Measurements from ENCODE around the gene AP1S3. TPM values are rescaled to one million over a fixed set of nuclear protein-coding genes. Genes with fewer than 3 reads are reported as not detected.
A peak's percentile ranks its signal among the peaks of the same experiment; 100 is the strongest.
"Not testable (repeated sequence)": the region's sequence is repeated elsewhere in the genome, so short reads cannot be mapped to it uniquely, and the experiment has no call there.

AP1S3 gene
- total and polyA plus RNA-seq, 5 donors from 2014 or later, result 0.88 to 3.7 (median 2.1) TPM

- H3K36me3 Mint-ChIP-seq, result peaks cover 6% of the 10 kb centered on the region
- no peak for ATAC-seq (ENCODE audit: low read depth in 2 of 2)
Observed at GRCh38 chr2:223797811-223798721, 39.3 kb downstream of the AP1S3 start.

GRCh38 chr2:223797037-223797436 is 40.3 kb downstream of the AP1S3 start:
- Mint-ChIP-seq H3K36me3 (peaks cover 6% of the 10 kb centered on the region), H3K27me3 (no peaks in the 10 kb centered on the region), H3K4me1 (peaks cover 0 to 11% (median 0%) of the 10 kb centered on the region in 4 donors), H3K4me3 (no peak overlapping the region), H3K9me3 (peaks cover 0 to 2% (median 0%) of the 10 kb centered on the region in 7 donors), H3K27ac (no peak overlapping the region)
- DNase-seq (no peak), ATAC-seq (ENCODE audit: low read depth in 2 of 2) (no peak)
- H3K27me3 ChIP-seq (ENCODE audit: control insufficient read depth, insufficient read depth, low read length), result no peaks in the 10 kb centered on the region
- no peaks in the 10 kb centered on the region for H3K4me1 ChIP-seq (ENCODE audit: control insufficient read depth, insufficient read depth, low read length, poor library complexity, severe bottlenecking)
- H3K27ac ChIP-seq (ENCODE audit: insufficient read depth, low read length, poor library complexity, severe bottlenecking), result no peak overlapping the region
- no peaks in the 10 kb centered on the region for H3K36me3 ChIP-seq (ENCODE audit: control insufficient read depth, insufficient read depth, low read length)
- H3K4me3 ChIP-seq (ENCODE audit: low read depth, low read length), result no peak overlapping the region
- H3K9me3 ChIP-seq (ENCODE audit: control insufficient read depth in 2 of 2, low read length in 2 of 2), result no peaks in the 10 kb centered on the region

More at GRCh38 chr2:223797811-223798721, 39.3 kb downstream of the AP1S3 start:
- Histone ChIP-seq H3K27me3 (ENCODE audit: control insufficient read depth, insufficient read depth, low read length) (no peaks in the 10 kb centered on the region), H3K9me3 (ENCODE audit: control insufficient read depth in 2 of 2, low read length in 2 of 2) (no peaks in the 10 kb centered on the region), H3K27ac (ENCODE audit: insufficient read depth, low read length, poor library complexity, severe bottlenecking) (no peak overlapping the region), H3K36me3 (ENCODE audit: control insufficient read depth, insufficient read depth, low read length) (no peaks in the 10 kb centered on the region), H3K4me1 (ENCODE audit: control insufficient read depth, insufficient read depth, low read length, poor library complexity, severe bottlenecking) (no peaks in the 10 kb centered on the region), H3K4me3 (ENCODE audit: low read depth, low read length) (no peak overlapping the region)
- H3K9me3 Mint-ChIP-seq, result peaks cover 0 to 2% (median 0%) of the 10 kb centered on the region in 7 donors
- H3K27ac Mint-ChIP-seq, result no peak overlapping the region
- no peak for DNase-seq
- no peak overlapping the region for H3K4me3 Mint-ChIP-seq
- no peaks in the 10 kb centered on the region for H3K27me3 Mint-ChIP-seq
- H3K4me1 Mint-ChIP-seq, result peaks cover 0 to 11% (median 0%) of the 10 kb centered on the region in 4 donors

GRCh38 chr2:223789423-223789822 is 48.0 kb downstream of the AP1S3 start:
- H3K4me1 Mint-ChIP-seq, result peaks cover 0 to 5% (median 0%) of the 10 kb centered on the region in 4 donors
- Histone ChIP-seq H3K27me3 (ENCODE audit: control insufficient read depth, insufficient read depth, low read length) (no peaks in the 10 kb centered on the region), H3K4me3 (ENCODE audit: low read depth, low read length) (no peak overlapping the region), H3K36me3 (ENCODE audit: control insufficient read depth, insufficient read depth, low read length) (no peaks in the 10 kb centered on the region), H3K27ac (ENCODE audit: insufficient read depth, low read length, poor library complexity, severe bottlenecking) (no peak overlapping the region), H3K4me1 (ENCODE audit: control insufficient read depth, insufficient read depth, low read length, poor library complexity, severe bottlenecking) (no peaks in the 10 kb centered on the region), H3K9me3 (ENCODE audit: control insufficient read depth in 2 of 2, low read length in 2 of 2) (no peaks in the 10 kb centered on the region)
- ATAC-seq (ENCODE audit: low read depth in 2 of 2) (no peak), DNase-seq (no peak)
- no peak overlapping the region for H3K4me3 Mint-ChIP-seq
- peaks cover 0 to 3% (median 0%) of the 10 kb centered on the region in 7 donors for H3K9me3 Mint-ChIP-seq
- no peak overlapping the region for H3K27ac Mint-ChIP-seq
- H3K27me3 Mint-ChIP-seq, result no peaks in the 10 kb centered on the region
- peaks cover 13% of the 10 kb centered on the region for H3K36me3 Mint-ChIP-seq

GRCh38 chr2:223788826-223789225 is 48.6 kb downstream of the AP1S3 start:
- DNase-seq, result no peak
- Mint-ChIP-seq H3K27me3 (no peaks in the 10 kb centered on the region), H3K27ac (no peak overlapping the region), H3K4me3 (no peak overlapping the region), H3K4me1 (peaks cover 0 to 5% (median 0%) of the 10 kb centered on the region in 4 donors), H3K9me3 (peaks cover 0 to 3% (median 0%) of the 10 kb centered on the region in 7 donors), H3K36me3 (peaks cover 13% of the 10 kb centered on the region)
- H3K4me3 ChIP-seq (ENCODE audit: low read depth, low read length), result no peak overlapping the region
- H3K9me3 ChIP-seq (ENCODE audit: control insufficient read depth in 2 of 2, low read length in 2 of 2), result no peaks in the 10 kb centered on the region
- no peaks in the 10 kb centered on the region for H3K27me3 ChIP-seq (ENCODE audit: control insufficient read depth, insufficient read depth, low read length)
- H3K36me3 ChIP-seq (ENCODE audit: control insufficient read depth, insufficient read depth, low read length), result no peaks in the 10 kb centered on the region
- H3K4me1 ChIP-seq (ENCODE audit: control insufficient read depth, insufficient read depth, low read length, poor library complexity, severe bottlenecking), result no peaks in the 10 kb centered on the region
- H3K27ac ChIP-seq (ENCODE audit: insufficient read depth, low read length, poor library complexity, severe bottlenecking), result no peak overlapping the region
- ATAC-seq (ENCODE audit: low read depth in 2 of 2), result no peak

GRCh38 chr2:223788106-223788505 is 49.3 kb downstream of the AP1S3 start:
- not testable (repeated sequence) for H3K4me1 Mint-ChIP-seq; H3K9me3 ChIP-seq (ENCODE audit: control insufficient read depth in 2 of 2, low read length in 2 of 2); H3K27me3 ChIP-seq (ENCODE audit: control insufficient read depth, insufficient read depth, low read length); H3K9me3 Mint-ChIP-seq; H3K4me3 Mint-ChIP-seq; H3K4me3 ChIP-seq (ENCODE audit: low read depth, low read length); H3K27ac ChIP-seq (ENCODE audit: insufficient read depth, low read length, poor library complexity, severe bottlenecking); H3K27ac Mint-ChIP-seq; ATAC-seq (ENCODE audit: low read depth in 2 of 2); H3K4me1 ChIP-seq (ENCODE audit: control insufficient read depth, insufficient read depth, low read length, poor library complexity, severe bottlenecking); H3K27me3 Mint-ChIP-seq; DNase-seq; H3K36me3 ChIP-seq (ENCODE audit: control insufficient read depth, insufficient read depth, low read length)
- peaks cover 11% of the 10 kb centered on the region for H3K36me3 Mint-ChIP-seq

- no peaks in the 10 kb centered on the region for H3K27me3 Mint-ChIP-seq
- no peak overlapping the region for H3K27ac ChIP-seq (ENCODE audit: insufficient read depth, low read length, poor library complexity, severe bottlenecking)
- no peaks in the 10 kb centered on the region for H3K9me3 ChIP-seq (ENCODE audit: control insufficient read depth in 2 of 2, low read length in 2 of 2)
- no peaks in the 10 kb centered on the region for H3K36me3 ChIP-seq (ENCODE audit: control insufficient read depth, insufficient read depth, low read length)
- H3K36me3 Mint-ChIP-seq, result peaks cover 11% of the 10 kb centered on the region
- DNase-seq, result no peak
- no peaks in the 10 kb centered on the region for H3K27me3 ChIP-seq (ENCODE audit: control insufficient read depth, insufficient read depth, low read length)
- H3K9me3 Mint-ChIP-seq, result peaks cover 0 to 3% (median 0%) of the 10 kb centered on the region in 7 donors
- H3K4me3 Mint-ChIP-seq, result no peak overlapping the region
- peak overlapping the region in 1 of 3 donors; percentile 33 for H3K27ac Mint-ChIP-seq
- H3K4me3 ChIP-seq (ENCODE audit: low read depth, low read length), result no peak overlapping the region
- H3K4me1 Mint-ChIP-seq, result peaks cover 0 to 5% (median 0%) of the 10 kb centered on the region in 4 donors
- no peak for ATAC-seq (ENCODE audit: low read depth in 2 of 2)
- no peaks in the 10 kb centered on the region for H3K4me1 ChIP-seq (ENCODE audit: control insufficient read depth, insufficient read depth, low read length, poor library complexity, severe bottlenecking)
Observed at GRCh38 chr2:223787358-223787757, 50.0 kb downstream of the AP1S3 start.

GRCh38 chr2:223786943-223787342 is 50.4 kb downstream of the AP1S3 start:
- no peak for ATAC-seq (ENCODE audit: low read depth in 2 of 2)
- DNase-seq, result no peak
- Mint-ChIP-seq H3K27me3 (no peaks in the 10 kb centered on the region), H3K4me1 (peaks cover 0 to 5% (median 0%) of the 10 kb centered on the region in 4 donors), H3K9me3 (peaks cover 0 to 3% (median 0%) of the 10 kb centered on the region in 7 donors), H3K36me3 (peaks cover 11% of the 10 kb centered on the region), H3K4me3 (no peak overlapping the region), H3K27ac (no peak overlapping the region)
- H3K27me3 ChIP-seq (ENCODE audit: control insufficient read depth, insufficient read depth, low read length), result no peaks in the 10 kb centered on the region
- no peaks in the 10 kb centered on the region for H3K36me3 ChIP-seq (ENCODE audit: control insufficient read depth, insufficient read depth, low read length)
- H3K4me3 ChIP-seq (ENCODE audit: low read depth, low read length), result no peak overlapping the region
- H3K4me1 ChIP-seq (ENCODE audit: control insufficient read depth, insufficient read depth, low read length, poor library complexity, severe bottlenecking), result no peaks in the 10 kb centered on the region
- no peaks in the 10 kb centered on the region for H3K9me3 ChIP-seq (ENCODE audit: control insufficient read depth in 2 of 2, low read length in 2 of 2)
- H3K27ac ChIP-seq (ENCODE audit: insufficient read depth, low read length, poor library complexity, severe bottlenecking), result no peak overlapping the region
